Measurements from ENCODE around the gene ADGRA3. TPM values are rescaled to one million over a fixed set of nuclear protein-coding genes. Genes with fewer than 3 reads are reported as not detected.

Gene ADGRA3
- total RNA-seq, 1 donor from 2014 or later: 20.1 TPM

DNA sequence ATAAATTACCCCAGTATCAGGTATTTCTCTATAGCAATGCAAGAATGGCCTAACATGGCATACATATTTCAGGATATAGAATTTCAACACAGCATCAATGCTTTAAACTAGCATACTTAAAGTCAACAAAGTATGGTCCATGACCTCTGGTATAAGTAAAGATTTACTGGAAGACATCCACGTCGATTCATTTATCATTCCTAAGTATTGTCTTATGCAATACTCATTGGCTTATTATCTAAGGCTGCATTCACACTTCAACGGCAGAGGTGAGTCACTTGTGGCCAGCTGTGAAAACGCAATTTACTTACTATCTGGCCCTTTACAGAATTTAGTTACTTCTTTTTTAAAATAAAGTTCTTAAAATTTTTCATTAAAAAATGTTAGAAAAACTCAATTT lies 42.6 kb downstream of the ADGRA3 start:
- H3K27ac Mint-ChIP-seq (ENCODE audit: unreplicated experiment): no peak overlapping the region
- TF ChIP-seq, protein P1, sequence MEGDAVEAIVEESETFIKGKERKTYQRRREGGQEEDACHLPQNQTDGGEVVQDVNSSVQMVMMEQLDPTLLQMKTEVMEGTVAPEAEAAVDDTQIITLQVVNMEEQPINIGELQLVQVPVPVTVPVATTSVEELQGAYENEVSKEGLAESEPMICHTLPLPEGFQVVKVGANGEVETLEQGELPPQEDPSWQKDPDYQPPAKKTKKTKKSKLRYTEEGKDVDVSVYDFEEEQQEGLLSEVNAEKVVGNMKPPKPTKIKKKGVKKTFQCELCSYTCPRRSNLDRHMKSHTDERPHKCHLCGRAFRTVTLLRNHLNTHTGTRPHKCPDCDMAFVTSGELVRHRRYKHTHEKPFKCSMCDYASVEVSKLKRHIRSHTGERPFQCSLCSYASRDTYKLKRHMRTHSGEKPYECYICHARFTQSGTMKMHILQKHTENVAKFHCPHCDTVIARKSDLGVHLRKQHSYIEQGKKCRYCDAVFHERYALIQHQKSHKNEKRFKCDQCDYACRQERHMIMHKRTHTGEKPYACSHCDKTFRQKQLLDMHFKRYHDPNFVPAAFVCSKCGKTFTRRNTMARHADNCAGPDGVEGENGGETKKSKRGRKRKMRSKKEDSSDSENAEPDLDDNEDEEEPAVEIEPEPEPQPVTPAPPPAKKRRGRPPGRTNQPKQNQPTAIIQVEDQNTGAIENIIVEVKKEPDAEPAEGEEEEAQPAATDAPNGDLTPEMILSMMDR (IDR thresholded peaks at IDR 0.05; ENCODE audit: unreplicated experiment): no peak
- no peak for DNase-seq (ENCODE audit: low spot score)
- no peak overlapping the region for H3K4me3 Mint-ChIP-seq (ENCODE audit: unreplicated experiment)
- H3K36me3 Mint-ChIP-seq (ENCODE audit: low read depth, unreplicated experiment): no peaks in the 10 kb centered on the region
- H3K9me3 Mint-ChIP-seq (ENCODE audit: unreplicated experiment): no peaks in the 10 kb centered on the region
- no peaks in the 10 kb centered on the region for H3K27me3 Mint-ChIP-seq (ENCODE audit: unreplicated experiment)
- no peaks in the 10 kb centered on the region for H3K4me1 Mint-ChIP-seq (ENCODE audit: unreplicated experiment)

DNA sequence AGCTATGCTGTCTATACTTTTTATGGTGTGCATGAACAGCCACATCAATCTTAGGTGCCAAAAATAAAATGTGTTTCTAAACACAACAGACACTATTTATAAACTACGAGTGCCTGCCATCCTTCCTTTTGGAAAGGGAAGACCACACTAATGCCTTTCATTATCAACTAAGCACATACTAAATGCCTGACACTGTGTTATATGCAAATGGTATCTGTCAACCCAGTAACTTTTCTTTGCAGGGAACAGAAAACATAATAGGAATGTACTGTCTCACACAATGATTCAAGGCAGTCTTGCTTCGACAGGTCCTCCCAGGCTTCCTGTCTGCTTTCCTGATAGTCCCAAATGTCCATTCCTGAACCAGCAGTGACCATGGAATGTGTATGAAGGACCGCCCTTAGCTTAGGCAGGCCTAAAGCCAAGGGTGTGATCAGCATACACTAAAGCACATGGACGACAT lies 43.8 kb downstream of the ADGRA3 start:
- TF ChIP-seq, protein P1 (IDR thresholded peaks at IDR 0.05; ENCODE audit: unreplicated experiment): no peak
- no peaks in the 10 kb centered on the region for H3K9me3 Mint-ChIP-seq (ENCODE audit: unreplicated experiment)
- no peaks in the 10 kb centered on the region for H3K4me1 Mint-ChIP-seq (ENCODE audit: unreplicated experiment)
- H3K36me3 Mint-ChIP-seq (ENCODE audit: low read depth, unreplicated experiment): no peaks in the 10 kb centered on the region
- no peak for DNase-seq (ENCODE audit: low spot score)
- no peaks in the 10 kb centered on the region for H3K27me3 Mint-ChIP-seq (ENCODE audit: unreplicated experiment)
- H3K4me3 Mint-ChIP-seq (ENCODE audit: unreplicated experiment): no peak overlapping the region
- H3K27ac Mint-ChIP-seq (ENCODE audit: unreplicated experiment): no peak overlapping the region

DNA sequence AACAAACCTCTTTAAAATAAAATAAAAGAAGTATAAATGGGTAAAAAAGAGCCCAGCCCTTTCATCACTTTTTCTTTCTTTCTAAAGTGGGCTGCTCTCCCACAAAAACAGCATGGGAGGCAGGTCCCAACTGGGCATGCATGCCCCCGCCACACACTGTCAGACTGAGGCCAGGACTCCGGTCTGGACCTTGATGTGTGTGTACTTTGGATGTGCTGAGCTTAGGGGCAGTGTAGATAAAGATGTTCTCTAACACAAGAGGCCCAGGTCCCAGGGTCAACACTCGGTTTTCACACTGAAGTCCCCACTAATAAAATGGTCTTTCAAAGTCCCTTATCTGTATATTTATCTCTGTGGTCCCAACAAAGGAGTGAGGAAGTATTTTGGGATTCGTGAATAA lies 44.4 kb downstream of the ADGRA3 start:
- Mint-ChIP-seq H3K27me3 (ENCODE audit: unreplicated experiment) (no peaks in the 10 kb centered on the region), H3K27ac (ENCODE audit: unreplicated experiment) (no peak overlapping the region), H3K9me3 (ENCODE audit: unreplicated experiment) (no peaks in the 10 kb centered on the region), H3K4me3 (ENCODE audit: unreplicated experiment) (no peak overlapping the region), H3K36me3 (ENCODE audit: low read depth, unreplicated experiment) (no peaks in the 10 kb centered on the region), H3K4me1 (ENCODE audit: unreplicated experiment) (no peaks in the 10 kb centered on the region)
- DNase-seq (ENCODE audit: low spot score): no peak
- TF ChIP-seq, protein P1 (IDR thresholded peaks at IDR 0.05; ENCODE audit: unreplicated experiment): no peak

DNA sequence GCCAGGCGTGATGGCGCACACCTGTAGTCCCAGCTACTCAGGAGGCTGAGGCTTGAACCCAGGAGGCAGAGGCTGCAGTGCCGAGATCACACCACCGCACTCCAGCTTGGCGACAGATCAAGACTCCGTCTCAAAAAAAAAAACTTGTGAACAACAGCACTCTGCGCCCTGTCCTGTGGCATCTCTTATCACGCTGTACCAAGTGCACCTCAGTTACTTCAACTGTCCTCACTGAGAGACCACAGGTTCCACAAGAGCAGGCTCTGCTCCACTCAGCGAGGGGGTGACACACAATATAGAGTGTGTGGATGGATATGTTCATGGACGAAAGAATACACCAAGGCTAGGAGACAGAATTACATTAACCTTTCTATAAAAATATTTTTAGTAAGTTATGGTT lies 49.3 kb downstream of the ADGRA3 start:
- no peak for DNase-seq (ENCODE audit: low spot score)
- H3K27ac Mint-ChIP-seq (ENCODE audit: unreplicated experiment): no peak overlapping the region
- TF ChIP-seq, protein P1 (IDR thresholded peaks at IDR 0.05; ENCODE audit: unreplicated experiment): no peak
- H3K9me3 Mint-ChIP-seq (ENCODE audit: unreplicated experiment): no peaks in the 10 kb centered on the region
- no peak overlapping the region for H3K4me3 Mint-ChIP-seq (ENCODE audit: unreplicated experiment)
- H3K4me1 Mint-ChIP-seq (ENCODE audit: unreplicated experiment): no peaks in the 10 kb centered on the region
- no peaks in the 10 kb centered on the region for H3K36me3 Mint-ChIP-seq (ENCODE audit: low read depth, unreplicated experiment)
- H3K27me3 Mint-ChIP-seq (ENCODE audit: unreplicated experiment): no peaks in the 10 kb centered on the region

DNA sequence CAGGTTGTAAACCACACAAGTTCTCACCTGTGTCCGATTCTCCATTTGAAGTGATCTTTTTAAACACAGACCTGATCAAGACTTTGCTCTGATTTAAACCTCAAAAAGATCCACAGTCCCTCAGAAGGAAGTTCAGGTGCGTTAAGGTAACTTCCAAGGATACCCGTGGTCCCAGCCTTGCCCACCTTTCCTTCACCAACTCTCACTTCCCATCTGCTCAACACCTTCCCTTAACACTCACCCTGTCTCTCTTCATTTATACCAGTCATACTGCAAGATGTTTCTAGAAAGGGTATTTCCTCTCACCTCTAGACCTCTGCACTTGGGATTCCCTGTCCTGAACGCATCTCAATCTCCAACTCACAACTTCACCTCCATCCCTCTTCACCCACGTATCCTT lies 49.9 kb downstream of the ADGRA3 start:
- H3K4me3 Mint-ChIP-seq (ENCODE audit: unreplicated experiment): no peak overlapping the region
- H3K9me3 Mint-ChIP-seq (ENCODE audit: unreplicated experiment): no peaks in the 10 kb centered on the region
- TF ChIP-seq, protein P1 (IDR thresholded peaks at IDR 0.05; ENCODE audit: unreplicated experiment): no peak
- H3K4me1 Mint-ChIP-seq (ENCODE audit: unreplicated experiment): no peaks in the 10 kb centered on the region
- no peaks in the 10 kb centered on the region for H3K36me3 Mint-ChIP-seq (ENCODE audit: low read depth, unreplicated experiment)
- no peak for DNase-seq (ENCODE audit: low spot score)
- no peak overlapping the region for H3K27ac Mint-ChIP-seq (ENCODE audit: unreplicated experiment)
- H3K27me3 Mint-ChIP-seq (ENCODE audit: unreplicated experiment): no peaks in the 10 kb centered on the region
